ENCODE data around the gene STX18. TPM values are rescaled to one million over a fixed set of nuclear protein-coding genes. Genes with fewer than 3 reads are reported as not detected.

Gene STX18
- total RNA-seq, 1 donor from 2014 or later: 24.0 TPM

DNA sequence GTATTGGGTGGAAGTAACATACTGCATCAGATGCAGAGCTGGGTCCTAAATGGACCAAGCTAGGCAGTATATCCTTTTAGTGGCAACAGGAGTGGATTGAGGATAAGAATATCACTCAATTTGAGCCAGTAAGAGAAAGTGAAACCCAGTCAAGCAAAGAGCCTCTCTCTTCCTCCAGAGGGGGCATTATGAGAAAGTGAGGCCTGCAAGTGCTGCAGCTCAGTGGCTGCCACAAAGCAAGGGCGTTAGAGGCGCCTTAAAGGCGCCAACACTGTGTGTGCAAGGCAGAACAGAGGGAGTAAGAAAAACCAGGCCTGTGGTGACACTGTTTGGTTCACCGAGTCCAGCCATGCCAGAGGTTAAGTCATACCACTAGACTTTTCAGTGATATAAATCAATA is 17.5 kb downstream of the STX18 start:
- Histone ChIP-seq H3K9me3 (ENCODE audit: insufficient read depth, low read depth, low read length) (no peaks in the 10 kb centered on the region), H4K20me1 (ENCODE audit: insufficient read depth, low read length) (peaks cover 78% of the 10 kb centered on the region), H3K4me1 (ENCODE audit: insufficient read depth, low read length) (peaks cover 4% of the 10 kb centered on the region), H3K4me2 (ENCODE audit: low read length) (no peak overlapping the region), H3K9ac (ENCODE audit: low read length) (no peak overlapping the region), H2AFZ (ENCODE audit: low read depth, low read length) (no peak overlapping the region), H3K27ac (ENCODE audit: low read depth, low read length) (no peak overlapping the region), H3K27me3 (ENCODE audit: insufficient read depth, low read length) (no peaks in the 10 kb centered on the region), H3K36me3 (ENCODE audit: insufficient read depth, low read length) (no peaks in the 10 kb centered on the region), H3K79me2 (ENCODE audit: insufficient read depth, low read length) (peaks cover 55% of the 10 kb centered on the region), H3K4me3 (ENCODE audit: insufficient read depth, low read depth, low read length) (no peak overlapping the region)
- DNase-seq (ENCODE audit: low read depth): no peak
- Mint-ChIP-seq H3K9me3 (ENCODE audit: unreplicated experiment) (no peaks in the 10 kb centered on the region), H3K36me3 (ENCODE audit: low read depth, unreplicated experiment) (peaks cover 3% of the 10 kb centered on the region), H3K4me3 (ENCODE audit: unreplicated experiment) (no peak overlapping the region), H3K27me3 (ENCODE audit: low read depth, unreplicated experiment) (no peaks in the 10 kb centered on the region), H3K27ac (ENCODE audit: unreplicated experiment) (no peak overlapping the region), H3K4me1 (ENCODE audit: low read depth, unreplicated experiment) (peaks cover 22% of the 10 kb centered on the region)
- TF ChIP-seq EZH2 (IDR thresholded peaks at IDR 0.05; ENCODE audit: insufficient read depth, low read length): no peak
- no peak for FAIRE-seq

DNA sequence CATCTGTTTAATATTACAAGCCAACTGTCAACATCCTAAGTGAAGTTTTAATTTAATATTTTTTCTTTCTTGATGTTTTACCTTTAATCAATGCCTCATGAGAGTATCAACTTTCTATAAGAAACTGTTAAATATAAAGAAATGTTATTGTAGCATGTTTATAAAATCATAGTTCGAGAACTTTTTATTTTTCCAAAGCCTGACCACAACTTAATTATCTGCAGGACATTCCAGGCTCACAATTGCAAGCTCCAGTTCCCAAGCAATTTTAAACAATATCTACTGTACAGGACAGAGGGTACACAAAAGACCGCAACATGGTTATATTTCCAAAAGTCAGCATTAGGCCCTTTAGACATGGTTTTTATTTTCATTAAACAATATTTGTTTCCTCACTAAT is 20.1 kb downstream of the STX18 start:
- Mint-ChIP-seq H3K4me1 (ENCODE audit: low read depth, unreplicated experiment) (peaks cover 18% of the 10 kb centered on the region), H3K36me3 (ENCODE audit: low read depth, unreplicated experiment) (peaks cover 2% of the 10 kb centered on the region), H3K9me3 (ENCODE audit: unreplicated experiment) (no peaks in the 10 kb centered on the region), H3K4me3 (ENCODE audit: unreplicated experiment) (no peak overlapping the region), H3K27ac (ENCODE audit: unreplicated experiment) (no peak overlapping the region), H3K27me3 (ENCODE audit: low read depth, unreplicated experiment) (no peaks in the 10 kb centered on the region)
- Histone ChIP-seq H3K27ac (ENCODE audit: low read depth, low read length) (no peak overlapping the region), H3K4me3 (ENCODE audit: insufficient read depth, low read depth, low read length) (no peak overlapping the region), H3K9ac (ENCODE audit: low read length) (no peak overlapping the region), H2AFZ (ENCODE audit: low read depth, low read length) (no peak overlapping the region), H3K36me3 (ENCODE audit: insufficient read depth, low read length) (no peaks in the 10 kb centered on the region), H3K9me3 (ENCODE audit: insufficient read depth, low read depth, low read length) (no peaks in the 10 kb centered on the region), H4K20me1 (ENCODE audit: insufficient read depth, low read length) (peaks cover 82% of the 10 kb centered on the region), H3K27me3 (ENCODE audit: insufficient read depth, low read length) (no peaks in the 10 kb centered on the region), H3K79me2 (ENCODE audit: insufficient read depth, low read length) (peaks cover 66% of the 10 kb centered on the region), H3K4me1 (ENCODE audit: insufficient read depth, low read length) (peaks cover 4% of the 10 kb centered on the region), H3K4me2 (ENCODE audit: low read length) (no peak overlapping the region)
- no peak for DNase-seq (ENCODE audit: low read depth)
- TF ChIP-seq, protein P1, sequence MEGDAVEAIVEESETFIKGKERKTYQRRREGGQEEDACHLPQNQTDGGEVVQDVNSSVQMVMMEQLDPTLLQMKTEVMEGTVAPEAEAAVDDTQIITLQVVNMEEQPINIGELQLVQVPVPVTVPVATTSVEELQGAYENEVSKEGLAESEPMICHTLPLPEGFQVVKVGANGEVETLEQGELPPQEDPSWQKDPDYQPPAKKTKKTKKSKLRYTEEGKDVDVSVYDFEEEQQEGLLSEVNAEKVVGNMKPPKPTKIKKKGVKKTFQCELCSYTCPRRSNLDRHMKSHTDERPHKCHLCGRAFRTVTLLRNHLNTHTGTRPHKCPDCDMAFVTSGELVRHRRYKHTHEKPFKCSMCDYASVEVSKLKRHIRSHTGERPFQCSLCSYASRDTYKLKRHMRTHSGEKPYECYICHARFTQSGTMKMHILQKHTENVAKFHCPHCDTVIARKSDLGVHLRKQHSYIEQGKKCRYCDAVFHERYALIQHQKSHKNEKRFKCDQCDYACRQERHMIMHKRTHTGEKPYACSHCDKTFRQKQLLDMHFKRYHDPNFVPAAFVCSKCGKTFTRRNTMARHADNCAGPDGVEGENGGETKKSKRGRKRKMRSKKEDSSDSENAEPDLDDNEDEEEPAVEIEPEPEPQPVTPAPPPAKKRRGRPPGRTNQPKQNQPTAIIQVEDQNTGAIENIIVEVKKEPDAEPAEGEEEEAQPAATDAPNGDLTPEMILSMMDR (IDR thresholded peaks at IDR 0.05; ENCODE audit: insufficient read depth, low read depth, low read length): no peak
- TF ChIP-seq EZH2 (IDR thresholded peaks at IDR 0.05; ENCODE audit: insufficient read depth, low read length): no peak
- FAIRE-seq: no peak

DNA sequence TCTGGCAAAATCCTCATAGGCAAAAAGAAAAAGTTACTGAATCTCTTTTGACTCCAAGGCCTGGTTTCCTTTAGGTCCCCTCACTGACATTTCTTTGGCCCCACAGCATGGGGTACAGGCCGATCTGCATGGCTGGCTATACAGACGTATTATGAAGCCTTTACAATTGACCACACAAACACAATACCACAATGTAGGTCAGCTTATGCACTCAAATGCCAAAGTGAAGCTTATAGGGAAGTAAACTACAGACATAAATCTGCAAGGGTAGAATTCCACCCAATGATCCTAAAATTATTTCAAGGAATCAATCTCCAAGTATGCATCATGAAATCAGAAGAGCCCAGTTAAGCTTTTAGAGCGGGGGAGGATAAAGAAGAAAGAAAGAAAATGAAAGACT is 20.7 kb downstream of the STX18 start:
- Mint-ChIP-seq H3K4me3 (ENCODE audit: unreplicated experiment) (no peak overlapping the region), H3K4me1 (ENCODE audit: low read depth, unreplicated experiment) (peaks cover 18% of the 10 kb centered on the region), H3K9me3 (ENCODE audit: unreplicated experiment) (no peaks in the 10 kb centered on the region), H3K36me3 (ENCODE audit: low read depth, unreplicated experiment) (no peaks in the 10 kb centered on the region), H3K27ac (ENCODE audit: unreplicated experiment) (no peak overlapping the region), H3K27me3 (ENCODE audit: low read depth, unreplicated experiment) (no peaks in the 10 kb centered on the region)
- Histone ChIP-seq H4K20me1 (ENCODE audit: insufficient read depth, low read length) (peaks cover 80% of the 10 kb centered on the region), H3K27ac (ENCODE audit: low read depth, low read length) (no peak overlapping the region), H3K9ac (ENCODE audit: low read length) (no peak overlapping the region), H2AFZ (ENCODE audit: low read depth, low read length) (no peak overlapping the region), H3K79me2 (ENCODE audit: insufficient read depth, low read length) (peaks cover 67% of the 10 kb centered on the region), H3K4me3 (ENCODE audit: insufficient read depth, low read depth, low read length) (no peak overlapping the region), H3K4me2 (ENCODE audit: low read length) (no peak overlapping the region), H3K27me3 (ENCODE audit: insufficient read depth, low read length) (no peaks in the 10 kb centered on the region), H3K9me3 (ENCODE audit: insufficient read depth, low read depth, low read length) (no peaks in the 10 kb centered on the region), H3K36me3 (ENCODE audit: insufficient read depth, low read length) (no peaks in the 10 kb centered on the region), H3K4me1 (ENCODE audit: insufficient read depth, low read length) (peaks cover 4% of the 10 kb centered on the region)
- DNase-seq (ENCODE audit: low read depth) (no peak), FAIRE-seq (no peak)
- TF ChIP-seq, protein P1 (IDR thresholded peaks at IDR 0.05; ENCODE audit: insufficient read depth, low read depth, low read length): no peak
- TF ChIP-seq EZH2 (IDR thresholded peaks at IDR 0.05; ENCODE audit: insufficient read depth, low read length): no peak

All from astrocyte (in vitro differentiated cells and primary cell).